Fibroblast of upper back skin (primary cell): Measurements from ENCODE around the gene IBA57.
"Not testable (repeated sequence)": the region's sequence is repeated elsewhere in the genome, so short reads cannot be mapped to it uniquely, and the experiment has no call there.

Experiments
- DNase-seq: peaks from one replicate; pipeline ENCODE4 v3.0.0-alpha.2; 2013

Gene IBA57

DNA sequence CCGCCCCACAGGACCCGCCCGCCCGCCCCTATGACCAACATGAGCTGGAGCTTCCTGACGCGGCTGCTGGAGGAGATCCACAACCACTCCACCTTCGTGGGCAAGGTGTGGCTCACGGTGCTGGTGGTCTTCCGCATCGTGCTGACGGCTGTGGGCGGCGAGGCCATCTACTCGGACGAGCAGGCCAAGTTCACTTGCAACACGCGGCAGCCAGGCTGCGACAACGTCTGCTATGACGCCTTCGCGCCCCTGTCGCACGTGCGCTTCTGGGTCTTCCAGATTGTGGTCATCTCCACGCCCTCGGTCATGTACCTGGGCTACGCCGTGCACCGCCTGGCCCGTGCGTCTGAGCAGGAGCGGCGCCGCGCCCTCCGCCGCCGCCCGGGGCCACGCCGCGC, 7.9 kb upstream of the IBA57 start:
- no peak for DNase-seq

DNA sequence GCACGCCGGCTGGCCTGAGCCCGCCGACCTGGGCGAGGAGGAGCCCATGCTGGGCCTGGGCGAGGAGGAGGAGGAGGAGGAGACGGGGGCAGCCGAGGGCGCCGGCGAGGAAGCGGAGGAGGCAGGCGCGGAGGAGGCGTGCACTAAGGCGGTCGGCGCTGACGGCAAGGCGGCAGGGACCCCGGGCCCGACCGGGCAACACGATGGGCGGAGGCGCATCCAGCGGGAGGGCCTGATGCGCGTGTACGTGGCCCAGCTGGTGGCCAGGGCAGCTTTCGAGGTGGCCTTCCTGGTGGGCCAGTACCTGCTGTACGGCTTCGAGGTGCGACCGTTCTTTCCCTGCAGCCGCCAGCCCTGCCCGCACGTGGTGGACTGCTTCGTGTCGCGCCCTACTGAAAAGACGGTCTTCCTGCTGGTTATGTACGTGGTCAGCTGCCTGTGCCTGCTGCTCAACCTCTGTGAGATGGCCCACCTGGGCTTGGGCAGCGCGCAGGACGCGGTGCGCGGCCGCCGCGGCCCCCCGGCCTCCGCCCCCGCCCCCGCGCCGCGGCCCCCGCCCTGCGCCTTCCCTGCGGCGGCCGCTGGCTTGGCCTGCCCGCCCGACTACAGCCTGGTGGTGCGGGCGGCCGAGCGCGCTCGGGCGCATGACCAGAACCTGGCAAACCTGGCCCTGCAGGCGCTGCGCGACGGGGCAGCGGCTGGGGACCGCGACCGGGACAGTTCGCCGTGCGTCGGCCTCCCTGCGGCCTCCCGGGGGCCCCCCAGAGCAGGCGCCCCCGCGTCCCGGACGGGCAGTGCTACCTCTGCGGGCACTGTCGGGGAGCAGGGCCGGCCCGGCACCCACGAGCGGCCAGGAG, 7.2 kb upstream of the IBA57 start:
- no peak for DNase-seq

DNA sequence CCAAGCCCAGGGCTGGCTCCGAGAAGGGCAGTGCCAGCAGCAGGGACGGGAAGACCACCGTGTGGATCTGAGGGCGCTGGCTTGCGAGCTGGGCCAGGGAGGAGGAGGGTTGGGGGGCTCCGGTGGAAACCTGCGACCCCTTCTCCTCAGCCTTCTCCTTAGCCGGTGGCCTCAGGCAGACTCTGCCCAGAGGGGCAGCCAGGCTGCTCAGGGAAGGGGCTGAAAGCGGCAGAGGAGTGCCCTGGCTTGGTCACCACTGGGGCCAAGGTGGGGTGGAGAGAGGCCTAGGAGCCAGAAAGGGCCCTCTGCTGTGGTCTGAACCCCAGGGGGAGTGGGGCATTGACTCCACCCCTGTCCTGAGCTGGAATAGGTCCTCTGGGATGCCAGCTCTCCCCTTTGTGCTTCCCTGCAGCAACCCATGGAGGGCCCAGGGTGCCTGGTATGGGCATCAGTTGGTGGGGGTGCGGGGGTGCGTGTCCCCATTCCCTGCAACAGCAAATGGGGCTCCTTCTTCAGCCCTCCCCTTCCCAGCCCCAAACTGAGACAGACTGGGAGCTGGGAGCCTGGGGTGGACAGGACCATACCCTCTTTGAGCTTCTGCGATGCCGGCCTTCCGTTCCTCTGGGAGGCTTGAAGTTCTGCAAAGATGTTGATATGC, 6.5 kb upstream of the IBA57 start:
- no peak for DNase-seq

DNA sequence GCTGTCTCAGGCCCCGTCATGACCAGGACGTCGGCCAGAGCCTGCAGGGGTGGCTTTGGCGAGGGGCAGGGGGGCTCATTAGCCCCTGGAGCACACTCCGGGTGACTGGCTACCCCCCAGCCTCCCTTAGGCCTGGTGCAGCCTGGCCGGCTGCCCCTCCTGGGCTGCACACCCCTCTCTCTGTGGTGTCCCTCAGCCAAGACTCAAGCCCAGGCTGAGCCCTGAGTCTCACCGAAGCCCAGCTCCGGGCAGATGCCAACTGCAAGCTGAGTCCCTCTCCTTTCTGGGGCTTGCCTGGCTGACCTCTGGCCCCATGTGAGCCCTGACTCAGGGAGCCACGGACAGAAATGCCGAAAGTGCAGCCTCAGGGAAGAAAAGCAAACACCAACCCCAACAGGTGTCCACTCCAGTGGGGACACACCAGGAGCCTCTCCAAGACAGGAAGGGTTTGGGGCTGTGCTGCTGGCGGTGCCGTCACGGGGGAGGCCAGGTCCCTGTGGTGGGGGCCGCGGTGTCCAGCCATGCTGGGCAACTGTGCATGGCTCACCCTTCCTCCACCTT, 5.3 kb upstream of the IBA57 start:
- no peak for DNase-seq

DNA sequence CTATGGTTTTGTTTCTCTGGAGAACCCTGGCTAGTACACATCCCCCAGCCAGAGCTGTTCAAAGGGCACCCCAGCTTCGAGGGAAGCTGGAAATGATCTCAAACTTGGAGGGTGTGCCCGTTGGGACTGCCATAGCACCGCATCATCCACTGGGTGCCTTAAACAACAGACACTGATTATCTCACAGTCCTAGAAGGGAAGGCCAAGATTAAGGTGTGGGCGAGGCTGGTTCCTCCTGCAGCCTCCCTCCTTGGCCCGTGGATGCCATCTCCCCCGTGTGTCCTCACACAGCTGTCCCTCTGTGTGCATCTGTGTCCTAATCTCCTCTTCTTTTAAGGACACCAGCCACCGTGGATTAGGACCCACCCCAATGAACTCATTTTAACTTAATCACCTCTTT, 4.2 kb upstream of the IBA57 start:
- no peak for DNase-seq

DNA sequence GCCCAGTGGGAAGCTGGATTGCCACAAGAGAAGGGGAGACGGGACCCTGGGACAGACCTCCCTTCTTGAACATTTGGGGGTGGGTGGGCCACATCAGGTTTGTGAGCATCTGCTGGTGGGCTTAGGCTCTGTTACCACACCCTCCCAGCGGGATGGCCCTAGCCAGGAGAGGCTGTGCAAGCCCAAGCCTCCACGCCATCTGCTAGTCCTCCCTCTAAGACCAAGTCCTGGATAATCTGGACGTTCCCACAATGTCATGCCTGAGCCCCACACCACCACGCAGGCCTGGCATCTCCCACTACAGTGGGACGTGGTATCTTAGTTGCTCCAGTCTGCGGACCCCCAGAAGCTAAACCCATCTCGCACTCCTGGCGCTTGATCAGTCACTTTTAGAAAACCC, 3.7 kb upstream of the IBA57 start:
- no peak for DNase-seq

DNA sequence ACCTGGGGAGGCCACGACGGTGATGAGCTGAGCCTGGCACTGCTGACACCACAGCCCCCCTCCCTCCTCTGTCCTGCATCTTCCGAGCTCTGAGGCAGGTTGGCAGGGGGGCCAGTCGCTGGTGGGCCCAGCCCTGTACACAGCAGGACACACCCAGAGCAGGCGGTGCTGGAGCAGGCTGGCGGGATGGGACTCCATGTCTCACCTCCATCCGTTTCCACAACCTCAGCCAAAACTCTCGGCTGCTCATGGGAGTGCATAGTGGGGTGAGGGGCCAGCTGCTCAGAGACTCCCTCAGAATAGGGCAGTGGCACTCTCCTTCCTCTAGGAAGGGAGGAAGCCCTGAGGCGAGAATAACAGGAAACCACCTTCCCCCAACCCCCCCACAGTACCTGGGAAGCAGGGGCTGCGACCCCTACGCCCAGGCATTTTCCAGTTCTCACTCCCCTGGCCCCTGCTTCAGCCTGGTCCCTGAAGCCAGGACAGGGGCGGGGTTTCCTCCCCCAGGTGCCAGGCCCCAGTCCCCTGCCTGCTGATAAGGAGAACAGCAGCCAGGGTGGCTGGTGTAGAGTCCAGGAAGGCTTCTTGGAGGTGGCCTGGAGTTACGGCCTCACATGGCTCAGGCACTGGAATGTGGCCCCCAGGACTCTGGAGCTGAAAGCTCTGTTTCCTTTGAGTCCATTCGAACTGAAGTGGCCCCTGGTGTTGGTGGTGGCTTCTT, 3.2 kb upstream of the IBA57 start:
- peak; percentile 62 for DNase-seq

DNA sequence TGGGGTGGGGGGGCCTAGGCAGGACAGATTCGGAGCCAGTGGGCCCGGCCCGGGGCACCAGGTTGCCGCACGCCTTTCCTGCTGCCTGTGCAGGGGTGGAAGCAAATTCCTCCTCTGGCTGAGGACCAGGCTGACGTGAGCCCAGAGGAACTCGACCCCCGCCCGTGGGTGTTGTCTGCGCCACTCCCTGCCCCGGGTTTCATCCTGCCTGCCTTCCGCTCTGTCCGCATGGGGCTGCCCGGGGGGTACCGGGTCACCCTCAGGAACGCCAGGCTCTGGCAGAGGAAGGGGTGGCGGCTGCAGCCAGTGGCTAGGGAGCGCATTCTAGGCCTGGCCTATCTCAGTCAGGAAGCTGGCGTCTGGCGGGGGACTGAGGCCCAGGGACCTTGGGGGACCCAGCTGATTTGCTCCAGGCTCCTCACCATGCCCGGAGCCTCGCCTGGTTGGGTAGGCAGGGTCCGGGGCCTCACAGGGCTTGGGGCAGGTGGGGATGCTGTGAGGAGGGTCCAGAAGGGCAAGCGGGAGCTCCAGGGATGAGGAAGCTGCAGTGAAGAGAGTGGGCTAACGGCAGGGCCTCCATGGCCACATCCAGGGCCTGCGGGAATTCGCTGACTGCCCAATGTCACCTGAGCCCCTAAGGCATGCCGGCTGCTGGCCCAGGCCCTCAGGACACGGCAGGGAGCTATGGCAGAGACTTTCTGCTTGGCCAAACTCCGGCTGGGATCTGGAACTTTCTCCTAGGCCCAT, 2.4 kb upstream of the IBA57 start:
- peak; percentile 31 for DNase-seq

DNA sequence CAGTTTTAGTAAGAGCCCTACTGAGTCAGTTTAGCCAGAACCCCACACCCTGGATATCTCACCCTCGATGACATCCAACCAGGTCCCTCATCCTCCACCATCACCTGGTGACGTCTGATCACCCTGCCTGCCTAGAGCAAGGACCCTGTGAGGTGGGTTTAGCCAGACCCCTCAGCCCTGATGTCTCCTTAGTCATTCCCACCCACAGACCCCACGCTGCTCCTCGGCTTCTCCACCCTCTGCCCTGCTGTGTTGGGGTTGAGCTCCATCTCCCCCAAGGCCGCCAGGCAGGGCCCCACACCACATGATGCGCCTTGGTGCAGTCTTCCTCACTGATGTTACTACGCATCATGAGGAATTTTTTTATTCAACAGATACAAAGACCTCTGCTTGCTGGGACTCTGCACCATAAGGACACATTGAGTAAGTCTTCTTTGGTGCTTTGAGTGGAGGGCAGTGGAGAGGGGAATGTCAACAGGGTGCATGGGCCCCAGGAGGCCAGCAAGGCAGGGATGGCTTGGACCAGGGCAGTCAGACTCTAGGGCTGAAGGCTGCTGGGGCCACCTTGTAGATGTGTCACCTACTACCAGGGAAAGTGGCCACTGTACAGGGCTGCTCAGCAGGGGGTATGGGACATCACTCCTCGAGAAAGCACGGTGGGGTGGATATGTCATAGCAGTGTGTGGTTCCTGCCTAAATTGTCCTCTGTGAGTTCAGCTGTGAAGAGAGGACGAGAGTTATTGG, 1.7 kb upstream of the IBA57 start:
- no peak for DNase-seq

DNA sequence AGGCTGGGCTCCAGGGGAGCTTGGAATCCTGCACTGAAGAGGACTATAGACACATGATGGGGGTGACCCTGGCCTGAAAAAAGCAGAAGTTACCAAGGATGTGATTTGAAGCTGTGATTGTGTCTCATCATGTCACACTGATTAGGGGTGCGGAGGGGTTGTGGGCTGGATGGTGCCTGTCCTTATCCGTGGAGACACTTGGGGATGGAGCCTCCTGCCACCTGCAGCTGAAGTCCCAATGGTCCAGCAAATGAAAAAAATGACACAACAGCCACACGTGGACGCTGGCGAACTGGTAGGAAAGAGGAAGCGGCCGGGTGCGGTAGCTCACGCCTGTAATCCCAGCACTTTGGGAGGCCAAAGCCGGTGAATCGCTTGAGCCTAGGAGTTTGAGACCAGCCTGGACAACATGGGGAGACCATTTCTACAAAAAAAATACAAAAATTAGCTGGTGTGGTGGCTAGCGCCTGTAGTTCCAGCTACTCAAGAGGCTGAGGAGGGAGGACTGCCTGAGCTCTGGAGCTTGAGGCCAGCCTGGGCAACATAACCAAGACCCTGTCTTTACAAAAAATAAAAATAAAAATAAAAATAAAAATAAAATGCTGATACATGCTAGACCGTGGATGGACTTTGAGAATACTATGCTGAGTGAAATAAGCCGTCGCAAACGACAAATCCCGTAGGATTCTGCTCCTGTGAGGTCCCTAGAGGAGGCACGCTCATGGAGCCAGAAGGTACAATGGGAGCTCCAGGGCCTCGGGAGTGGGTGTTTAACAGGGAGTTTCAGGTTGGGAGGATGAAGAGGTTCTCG, 838 bp upstream of the IBA57 start:
- DNase-seq = no peak

DNA sequence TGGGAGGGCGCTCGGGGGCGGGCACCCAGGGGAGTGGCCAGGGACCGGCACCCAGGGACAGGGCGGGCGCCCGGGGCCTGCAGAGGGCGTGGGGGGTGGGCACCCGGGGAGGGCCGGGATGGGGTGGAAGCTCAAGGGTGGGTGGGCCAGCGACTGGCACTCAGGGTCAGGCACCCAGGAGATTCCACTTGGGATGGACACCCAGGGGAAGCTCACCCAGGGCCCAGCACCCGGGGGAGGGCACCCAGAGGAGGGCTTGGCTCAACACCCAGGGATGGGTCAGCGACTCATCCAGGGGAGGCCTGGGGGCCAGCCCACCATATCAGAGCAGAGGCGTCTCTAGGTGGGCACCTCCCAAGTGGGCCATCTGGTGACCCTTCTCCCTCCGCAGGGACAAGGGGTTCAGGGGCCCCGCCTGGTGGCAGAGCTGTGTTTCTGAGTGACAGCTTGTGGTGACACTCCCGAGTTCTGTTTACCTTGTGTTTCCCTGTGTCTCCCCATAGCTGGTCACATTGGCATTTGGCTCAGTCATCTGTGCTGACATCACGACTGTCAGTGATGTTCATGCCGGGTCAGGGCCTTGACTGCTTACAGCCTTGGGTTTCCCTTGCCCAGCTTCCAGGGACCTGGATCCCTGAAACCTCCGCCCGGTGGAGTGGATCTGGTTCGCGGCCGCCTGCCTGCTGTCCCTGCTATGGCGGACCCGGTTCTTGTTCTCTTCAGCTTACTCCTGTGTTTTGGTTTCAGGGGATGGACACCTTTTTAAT, 749 bp downstream of the IBA57 start:
- peak; percentile 30 for DNase-seq

DNA sequence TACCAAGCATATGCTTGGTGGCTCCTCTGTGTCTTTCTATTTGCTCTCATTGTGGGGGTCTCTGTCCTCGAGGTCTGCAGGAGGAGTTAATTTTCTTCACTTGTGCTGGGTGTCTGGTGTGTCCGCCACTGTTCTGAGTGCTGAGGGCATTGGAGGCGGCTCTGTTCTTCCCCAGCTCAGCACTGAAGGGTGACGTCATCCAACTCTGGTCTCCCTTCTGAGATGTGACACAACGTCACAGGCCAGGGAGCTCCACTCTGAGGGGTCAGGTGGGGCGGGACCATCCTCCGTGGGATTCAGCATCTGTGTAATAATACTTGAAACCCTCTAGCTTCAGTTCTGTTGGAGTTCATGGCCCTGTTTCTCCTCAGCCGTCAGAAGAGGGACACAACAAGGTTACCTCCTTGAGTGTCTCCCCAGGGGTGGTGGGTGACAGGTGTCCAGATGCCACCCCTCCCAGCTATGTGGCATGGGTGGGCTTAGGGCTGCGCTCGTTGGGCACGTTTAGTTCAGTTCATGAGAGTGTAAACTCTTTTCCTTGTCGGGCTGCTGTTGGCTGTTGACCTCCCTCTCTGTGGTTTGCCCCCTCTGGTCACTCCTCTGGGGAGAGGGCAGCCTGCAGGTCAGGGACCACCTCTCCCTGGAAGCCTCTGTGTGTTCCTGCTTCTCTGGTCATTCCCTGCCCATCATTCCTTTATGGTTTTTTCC, 3.1 kb downstream of the IBA57 start:
- DNase-seq = no peak

DNA sequence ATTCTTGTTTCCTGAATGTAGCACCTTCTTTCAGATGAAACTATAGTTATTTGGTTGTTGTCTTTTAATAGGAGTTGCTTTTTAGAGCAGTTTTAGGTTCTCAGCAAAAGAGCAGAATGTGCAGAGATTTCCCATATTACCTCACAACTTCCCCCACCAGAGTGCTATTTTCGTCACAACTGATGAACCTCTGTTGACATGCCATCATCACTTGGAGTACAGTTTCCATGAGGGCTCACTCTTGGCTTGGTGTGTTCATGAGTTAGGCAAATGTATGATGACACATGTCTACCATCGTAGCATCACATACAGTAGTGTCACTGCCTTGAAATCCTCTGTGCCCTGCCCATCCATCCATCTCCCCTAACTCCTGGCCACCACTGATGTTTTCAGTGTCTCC, 3.7 kb downstream of the IBA57 start:
- DNase-seq = no peak

DNA sequence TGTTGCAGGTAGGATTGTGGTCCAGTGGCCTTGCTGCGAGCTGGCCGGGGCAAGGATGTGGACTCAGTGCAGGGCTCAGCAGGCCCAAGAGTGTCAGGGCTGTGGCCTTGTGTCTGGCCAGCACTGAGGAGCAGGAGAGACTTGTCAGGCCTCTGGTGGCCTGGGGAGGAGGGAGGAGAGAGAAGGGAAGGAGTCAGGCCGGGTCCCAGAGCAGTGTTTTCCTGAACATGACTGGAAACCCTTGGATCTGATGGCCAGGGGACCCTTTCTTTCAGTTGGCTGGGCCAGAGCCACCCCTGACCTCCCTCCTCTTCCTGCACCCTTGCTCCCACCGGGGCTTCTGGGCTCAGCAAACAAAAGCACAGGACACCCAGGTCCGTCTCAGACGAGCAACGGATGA, 5.1 kb downstream of the IBA57 start:
- DNase-seq = no peak

DNA sequence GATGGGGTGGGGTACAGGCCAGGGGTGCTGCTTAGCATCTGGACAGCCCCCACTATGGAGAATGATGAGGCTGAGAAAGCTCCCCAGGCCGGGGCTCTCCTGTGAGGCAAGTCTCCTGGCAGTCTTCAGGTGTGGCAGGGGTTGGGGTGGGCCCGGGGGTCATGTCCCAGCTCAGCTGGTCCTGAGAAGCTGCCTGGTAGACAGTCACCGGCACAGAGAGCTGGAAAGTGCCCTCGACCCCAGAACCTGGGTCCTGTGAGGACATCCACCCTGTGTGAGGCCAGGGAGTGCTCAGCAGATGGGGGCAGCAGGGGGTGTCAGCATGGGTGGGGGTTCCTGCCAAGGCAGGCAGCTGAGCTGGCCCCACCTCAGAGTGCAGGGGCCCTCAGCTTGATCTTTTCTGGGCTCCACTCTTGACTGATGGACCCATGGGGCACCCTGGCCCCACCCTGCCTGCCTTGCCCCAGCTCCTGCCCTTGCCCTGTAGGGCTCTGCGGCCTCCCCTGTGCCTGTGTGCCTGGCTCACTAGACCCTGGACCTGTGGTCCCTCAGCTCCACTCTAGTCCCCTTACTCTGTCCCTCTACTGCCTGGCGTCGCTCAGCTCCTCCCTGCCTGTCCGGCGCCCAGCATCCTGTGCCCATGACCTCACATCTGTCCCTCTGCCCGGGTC, 5.8 kb downstream of the IBA57 start:
- no peak for DNase-seq

DNA sequence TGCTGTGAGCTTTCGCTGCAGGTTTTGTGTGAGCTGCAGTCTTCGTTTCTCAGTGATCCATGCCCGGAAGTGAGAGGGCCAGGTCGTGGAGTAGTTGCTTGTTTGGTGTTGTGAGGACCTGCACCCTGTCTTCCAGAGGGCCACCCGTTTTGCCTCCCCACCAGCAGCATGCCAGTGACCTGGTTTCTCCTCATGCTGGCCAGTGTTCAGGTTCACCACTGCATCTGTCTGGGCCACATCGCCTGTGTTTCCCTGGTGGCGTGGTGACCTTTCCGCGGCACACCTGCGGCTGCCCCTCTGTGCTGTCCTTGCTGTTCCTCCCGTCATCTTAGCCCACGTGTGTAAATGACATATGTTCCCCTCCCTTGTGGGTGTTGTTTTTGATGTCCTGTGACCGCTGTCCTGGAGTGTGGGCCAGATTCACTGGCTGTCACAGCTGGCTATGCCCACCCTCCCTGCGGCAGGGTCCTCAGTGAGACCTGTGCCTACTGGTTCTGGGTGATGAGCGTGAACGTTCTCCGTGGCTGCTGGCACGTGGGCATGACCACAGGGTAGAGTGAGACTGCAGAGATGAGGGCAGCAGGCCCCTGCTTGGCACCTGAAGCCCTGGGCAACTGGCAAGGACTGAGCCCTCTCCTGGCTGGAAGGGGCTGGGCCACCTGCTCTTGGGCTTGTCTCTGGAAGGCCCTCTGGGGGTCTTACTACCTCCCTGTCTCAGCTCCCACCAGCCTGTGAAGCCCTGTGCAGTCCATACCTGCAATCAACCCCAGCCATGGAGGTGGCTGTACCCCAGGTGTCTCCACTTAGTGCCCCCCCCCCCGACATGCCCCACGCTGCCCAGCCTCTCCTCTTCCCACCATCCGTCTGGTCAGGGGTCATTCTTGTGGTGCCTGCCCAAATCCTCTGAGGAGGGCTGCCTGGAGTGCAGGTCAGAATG, 7.3 kb downstream of the IBA57 start:
- DNase-seq = no peak

DNA sequence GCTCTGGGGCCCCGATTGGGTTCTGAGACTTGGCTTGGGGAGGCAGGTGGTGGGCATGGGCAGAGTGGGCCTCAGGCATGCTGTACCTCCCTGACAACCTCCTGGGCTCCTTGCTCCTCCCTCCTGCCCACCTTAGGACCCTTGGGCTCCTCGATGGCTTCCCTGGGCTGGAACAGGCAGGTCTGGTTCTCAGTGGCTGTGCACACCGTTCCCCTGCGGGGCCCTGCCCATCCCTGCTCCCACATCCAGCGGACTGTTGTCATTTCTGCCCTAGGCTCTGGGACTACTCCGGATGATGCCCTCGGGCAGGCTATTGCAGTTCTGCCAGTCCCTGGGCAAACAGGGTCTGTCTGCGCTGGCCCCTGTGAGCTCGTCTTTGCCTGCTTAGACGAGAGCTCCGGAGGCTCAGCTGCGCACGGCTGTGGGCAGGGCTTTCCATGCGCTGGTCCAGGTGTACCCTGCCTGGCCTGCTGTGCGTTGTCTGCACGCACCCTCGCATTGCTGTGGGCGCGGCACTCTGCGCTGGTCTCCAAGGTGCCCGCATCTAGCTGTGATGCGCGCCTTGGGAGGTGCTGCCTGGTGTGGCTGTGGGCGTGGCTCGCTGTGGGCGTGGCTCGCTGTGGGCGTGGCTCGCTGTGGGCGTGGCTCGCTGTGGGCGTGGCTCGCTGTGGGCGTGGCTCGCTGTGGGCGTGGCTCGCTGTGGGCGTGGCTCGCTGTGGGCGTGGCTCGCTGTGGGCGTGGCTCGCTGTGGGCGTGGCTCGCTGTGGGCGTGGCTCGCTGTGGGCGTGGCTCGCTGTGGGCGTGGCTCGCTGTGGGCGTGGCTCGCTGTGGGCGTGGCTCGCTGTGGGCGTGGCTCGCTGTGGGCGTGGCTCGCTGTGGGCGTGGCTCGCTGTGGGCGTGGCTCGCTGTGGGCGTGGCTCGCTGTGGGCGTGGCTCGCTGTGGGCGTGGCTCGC, 8.2 kb downstream of the IBA57 start:
- not testable (repeated sequence) for DNase-seq
